Endothelial cell of umbilical vein (primary cell): ENCODE measurements around the gene C16orf74. TPM values are rescaled to one million over a fixed set of nuclear protein-coding genes. Genes with fewer than 3 reads are reported as not detected.

ENCODE experiments used
- BruUV-seq: library from RNA; stranded (reverse); fragments of 400-500 nt; replicated peaks from 2 replicates; lab custom pipeline; 2021; lab: Mats Ljungman, UMichigan
- CTCF ChIA-PET: fragments of 300-600, 350-600 bp; sonication (Branson Sonifier 250); formaldehyde crosslinking; loops from one replicate; lab custom pipeline; 2021; ENCODE audit warnings: antibody characterized with exemption, inconsistent platforms; lab: Charles Lee
- POLR2A ChIA-PET: fragments of 300-600, 350-600 bp; sonication (Branson Sonifier 250); formaldehyde crosslinking; loops from one replicate; lab custom pipeline; 2021; ENCODE audit warnings: antibody characterized with exemption, inconsistent platforms; lab: Charles Lee
- DNase-seq: peaks from one replicate; pipeline ENCODE4 v3.0.0-alpha.2; 2011; ENCODE audit warnings: low read depth, low spot score
- FAIRE-seq: peaks from 2 replicates; lab custom pipeline; 2011; peaks lifted over from hg19 to GRCh38; lab: Jason Lieb, UNC
- H2AFZ ChIP-seq: 2 replicates; pipeline ENCODE4 v1.6.0; 2012; ENCODE audit warnings: low read depth, low read length, control low read depth, inconsistent platforms
- H3K27ac ChIP-seq: 2 replicates; pipeline ENCODE4 v1.5.1; 2011; ENCODE audit warnings: low read depth, mild to moderate bottlenecking, control low read depth, low read length, moderate library complexity; ENCODE audit not compliant: insufficient read depth
- H3K27me3 ChIP-seq, 2 experiments: 2 replicates each; pipeline versions ENCODE4 v1.6.0 to v1.6.1; 2011; ENCODE audit warnings: low read length in 2 of 2, mixed read lengths in 1 of 2; ENCODE audit not compliant: control insufficient read depth in 2 of 2, insufficient read depth in 2 of 2
- H3K36me3 ChIP-seq, 2 experiments: 2 replicates in 1 of 2; 3 replicates in 1 of 2; pipeline ENCODE4 v1.5.1; 2011; ENCODE audit warnings: low read length in 2 of 2, mild to moderate bottlenecking in 1 of 2, moderate library complexity in 1 of 2; ENCODE audit not compliant: control insufficient read depth in 2 of 2, insufficient read depth in 2 of 2; ENCODE audit errors: extremely low read depth in 1 of 2
- H3K4me1 ChIP-seq: 3 replicates; pipeline ENCODE4 v1.5.1; 2011; ENCODE audit warnings: mild to moderate bottlenecking, low read length; ENCODE audit not compliant: control insufficient read depth, insufficient read depth; ENCODE audit errors: extremely low read depth
- H3K4me2 ChIP-seq: 2 replicates; pipeline ENCODE4 v1.6.1; 2011; ENCODE audit warnings: low read length, control low read depth, mixed read lengths; ENCODE audit not compliant: insufficient read depth
- H3K4me3 ChIP-seq, 3 experiments: fragments of 200-600 bp in 1 of 3; sonication (generic), shearing (Covaris generic) in 1 of 3; replicated peaks in 1 of 3; 2 replicates each; pipeline ENCODE4 v1.5.1; 2011 to 2016; ENCODE audit warnings: control low read depth in 3 of 3, low read length in 3 of 3, mild to moderate bottlenecking in 2 of 3, inconsistent platforms in 1 of 3, low read depth in 1 of 3, moderate library complexity in 1 of 3; ENCODE audit not compliant: insufficient read depth in 1 of 3
- H3K79me2 ChIP-seq: 2 replicates; pipeline ENCODE4 v1.6.0; 2012; ENCODE audit warnings: low read length, inconsistent platforms; ENCODE audit not compliant: control insufficient read depth, insufficient read depth
- H3K9ac ChIP-seq: replicated peaks from 2 replicates; pipeline ENCODE3; 2011; ENCODE audit warnings: low read length, control low read depth; ENCODE audit not compliant: insufficient read depth; ENCODE audit errors: extremely low read depth
- H3K9me1 ChIP-seq: replicated peaks from 3 replicates; pipeline ENCODE4 v1.6.0; 2011; ENCODE audit warnings: mild to moderate bottlenecking, low read length; ENCODE audit not compliant: control insufficient read depth, insufficient read depth; ENCODE audit errors: extremely low read depth
- H3K9me3 ChIP-seq: replicated peaks from 2 replicates; pipeline ENCODE4 v1.5.1; 2012; ENCODE audit warnings: low read length, inconsistent platforms; ENCODE audit not compliant: control insufficient read depth, insufficient read depth
- H4K20me1 ChIP-seq: replicated peaks from 2 replicates; pipeline ENCODE3; 2011; ENCODE audit warnings: mild to moderate bottlenecking, low read length; ENCODE audit not compliant: control insufficient read depth, insufficient read depth; ENCODE audit errors: extremely low read depth
- CTCF ChIP-seq, 2 donors: IDR thresholded peaks; 1 replicate in 1 of 2; 2 replicates in 1 of 2; pipeline ENCODE4 v1.5.1; 2011; ENCODE audit warnings: low read length in 2 of 2, mild to moderate bottlenecking in 2 of 2, moderate library complexity in 2 of 2, control low read depth in 1 of 2, inconsistent platforms in 1 of 2, low read depth in 1 of 2; ENCODE audit not compliant: insufficient read depth in 1 of 2; ENCODE audit errors: extremely low read depth in 1 of 2
- EZH2 ChIP-seq: IDR thresholded peaks from 2 replicates; pipeline ENCODE4 v1.6.1; 2012; ENCODE audit warnings: borderline replicate concordance, low read depth, mild to moderate bottlenecking, moderate library complexity, low read length, inconsistent platforms; ENCODE audit not compliant: severe bottlenecking
- FOS ChIP-seq: IDR thresholded peaks from 2 replicates; pipeline ENCODE4 v1.6.1; 2011; ENCODE audit warnings: mild to moderate bottlenecking, low read length, moderate library complexity, borderline replicate concordance; ENCODE audit not compliant: insufficient read depth
- GATA2 ChIP-seq: IDR thresholded peaks from 2 replicates; pipeline ENCODE4 v1.7.0; 2011; ENCODE audit warnings: low read depth, mild to moderate bottlenecking, moderate library complexity, mixed read lengths, low read length; ENCODE audit not compliant: insufficient read length, insufficient read depth
- JUN ChIP-seq: IDR thresholded peaks from 2 replicates; pipeline ENCODE4 v1.6.1; 2011; ENCODE audit warnings: borderline replicate concordance, low read depth; ENCODE audit not compliant: insufficient read length, insufficient read depth
- MAX ChIP-seq: IDR thresholded peaks from 2 replicates; pipeline ENCODE4 v1.6.1; 2011; ENCODE audit not compliant: insufficient read depth, insufficient read length
- MYC ChIP-seq: IDR thresholded peaks from one replicate; pipeline ENCODE4 v1.6.1; 2011; ENCODE audit warnings: mild to moderate bottlenecking, low read depth, low read length
- POLR2A ChIP-seq: IDR thresholded peaks from 2 replicates; pipeline ENCODE4 v1.6.1; 2012; ENCODE audit warnings: low read depth, mild to moderate bottlenecking, control low read depth, low read length
- POLR2AphosphoS5 ChIP-seq: IDR thresholded peaks from 2 replicates; pipeline ENCODE4 v1.6.1; 2012; ENCODE audit warnings: low read depth, mild to moderate bottlenecking, control low read depth, low read length, moderate library complexity; ENCODE audit not compliant: insufficient read depth
- dilution Hi-C: fragments of 300-500 bp; cut with MboI; formaldehyde crosslinking; loops from one replicate; pipeline ENCODE4 v1.15.0; 2019; ENCODE audit warnings: low sequenced_read_pairs; ENCODE audit not compliant: extremely low pct_ligation_motif_present
- intact Hi-C: fragments of 100-400 bp; cut with micrococcal nuclease; formaldehyde crosslinking; loops from one replicate; pipeline ENCODE4 v1.10.0; 2022
- polyA plus RNA-seq, 4 experiments: library from polyadenylated mRNA; depleted of rRNA in 3 of 4; stranded (reverse) in 3 of 4; unstranded in 1 of 4; fragments of >200 nt; gene quantifications; 2 replicates each; pipeline versions ENCODE4 v1.2.1 to v1.2.3, GENCODE V29; 2011 to 2012; ENCODE audit warnings: missing spikeins in 1 of 4
- total RNA-seq: library from RNA; stranded (reverse); gene quantifications from 2 replicates; pipeline ENCODE4 v1.2.3, GENCODE V29; 2021

C16orf74 gene
- total and polyA plus RNA-seq, 2 donors (not counting 3 experiments of a cell fraction or from before 2014, with no cell fraction given), result 12.1 to 38.7 TPM

GRCh38 chr16:85708338-85708737, 42.6 kb downstream of the C16orf74 start:
- no peak for FAIRE-seq
- no peak overlapping the region for H3K27ac ChIP-seq
- TF ChIP-seq JUN (no peak), CTCF (IDR thresholded peaks at IDR 0.05; ENCODE audit: extremely low read depth in 1 of 2, insufficient read depth in 1 of 2, low read depth in 1 of 2, low read length in 2 of 2) (no peak), MAX (no peak), POLR2AphosphoS5 (no peak)
- no peaks in the 10 kb centered on the region for H3K9me1 ChIP-seq
- no TSS peak for BruUV-seq
- intact Hi-C loops, result no loop called here
- no peaks in the 10 kb centered on the region for H3K27me3 ChIP-seq
- DNase-seq, result no peak
- no peaks in the 10 kb centered on the region for H4K20me1 ChIP-seq
- no peak overlapping the region for H3K9ac ChIP-seq
- no peaks in the 10 kb centered on the region for H3K36me3 ChIP-seq
- ChIA-PET CTCF (interaction anchor here (1.5 kb wide), 1 partner anchor 9 kb away, joined by 4 read pairs; no protein-coding TSS in a partner anchor), POLR2A (no interaction called here)
- H3K4me3 ChIP-seq, result no peak overlapping the region
- H3K4me1 ChIP-seq, result no peaks in the 10 kb centered on the region
- H3K9me3 ChIP-seq, result no peaks in the 10 kb centered on the region
- dilution Hi-C loops, result no loop called here
- H3K4me2 ChIP-seq, result no peak overlapping the region
- H3K79me2 ChIP-seq, result no peaks in the 10 kb centered on the region
- no peak overlapping the region for H2AFZ ChIP-seq

- H3K4me2 ChIP-seq, result no peak overlapping the region
- intact Hi-C loops, result no loop called here
- no peaks in the 10 kb centered on the region for H3K9me1 ChIP-seq
- H3K4me1 ChIP-seq, result no peaks in the 10 kb centered on the region
- H3K79me2 ChIP-seq, result no peaks in the 10 kb centered on the region
- H4K20me1 ChIP-seq, result no peaks in the 10 kb centered on the region
- H3K27me3 ChIP-seq, result no peaks in the 10 kb centered on the region
- no peaks in the 10 kb centered on the region for H3K36me3 ChIP-seq
- no peak overlapping the region for H3K27ac ChIP-seq
- no peak for DNase-seq
- no peak overlapping the region for H3K9ac ChIP-seq
- no peak for TF ChIP-seq MAX
- no peak for TF ChIP-seq CTCF (IDR thresholded peaks at IDR 0.05; ENCODE audit: extremely low read depth in 1 of 2, insufficient read depth in 1 of 2, low read depth in 1 of 2, low read length in 2 of 2)
- no peak for TF ChIP-seq MYC
- TF ChIP-seq POLR2A, result no peak
- TF ChIP-seq JUN, result no peak
- TF ChIP-seq EZH2, result no peak
- TF ChIP-seq POLR2AphosphoS5, result no peak
- TF ChIP-seq FOS, result no peak
- no peak for TF ChIP-seq GATA2
- no peak overlapping the region for H2AFZ ChIP-seq
- ChIA-PET CTCF (no interaction called here), POLR2A (no interaction called here)
- no peaks in the 10 kb centered on the region for H3K9me3 ChIP-seq
- dilution Hi-C loops, result no loop called here
- no peak overlapping the region for H3K4me3 ChIP-seq
- BruUV-seq, result no TSS peak
- FAIRE-seq, result no peak
Observed at GRCh38 chr16:85707528-85708095, 43.3 kb downstream of the C16orf74 start.
